ENCODE measurements around the gene LYAR. TPM values are rescaled to one million over a fixed set of nuclear protein-coding genes. Genes with fewer than 3 reads are reported as not detected.
A peak's percentile ranks its signal among the peaks of the same experiment; 100 is the strongest.

LYAR gene
- total and polyA plus RNA-seq, 2 experiments from 2014 or later = 6.7 to 12.2 TPM

GRCh38 chr4:4227510-4228355, 62.2 kb downstream of the LYAR start:
- WGBS (ENCODE audit: low lambda C conversion rate, missing lambda C conversion rate) = 40% methylated on average over 43 of the region's 51 CpGs
- no peaks in the 10 kb centered on the region for H3K9me2 ChIP-seq (replicated peaks; ENCODE audit: insufficient read depth)
- no peak overlapping the region for H3K4me3 ChIP-seq
- DNase-seq (ENCODE audit: low spot score) = no peak
- H3K27ac ChIP-seq = no peak overlapping the region
- no peaks in the 10 kb centered on the region for H3K9me3 ChIP-seq (ENCODE audit: low read depth)
- H3K27me3 ChIP-seq = peaks cover 59% of the 10 kb centered on the region
- H3K79me2 ChIP-seq = no peaks in the 10 kb centered on the region
- no peak overlapping the region for H3K4me2 ChIP-seq
- no peaks in the 10 kb centered on the region for H3K36me3 ChIP-seq (replicated peaks; ENCODE audit: insufficient read depth, low read depth)
- H3K4me1 ChIP-seq (ENCODE audit: insufficient read depth) = no peaks in the 10 kb centered on the region
- no peaks in the 10 kb centered on the region for H4K20me1 ChIP-seq (ENCODE audit: insufficient read depth, poor library complexity, severe bottlenecking)
- TF ChIP-seq EZH2 (IDR thresholded peaks at IDR 0.05; ENCODE audit: borderline replicate concordance) = peak; percentile 85
- TF ChIP-seq CTCF (IDR thresholded peaks at IDR 0.05; ENCODE audit: poor library complexity) = no peak
- no peak overlapping the region for H2AFZ ChIP-seq

GRCh38 chr4:4226606-4227438, 63.1 kb downstream of the LYAR start, which contains the start of gene OTOP1:
OTOP1 (minus strand) TSS chr4:4226929; CDS start chr4:4226864, 65 bp downstream.
- Histone ChIP-seq H3K27ac (no peak within 1 kb of the TSS), H3K9me2 (replicated peaks; ENCODE audit: insufficient read depth) (no peaks in the 10 kb centered on the region), H3K4me3 (no peak within 1 kb of the TSS), H3K36me3 (replicated peaks; ENCODE audit: insufficient read depth, low read depth) (no peaks in the 10 kb centered on the region), H3K27me3 (peaks cover 68% of the 10 kb centered on the region), H3K4me2 (no peak within 1 kb of the TSS), H3K79me2 (no peaks in the 10 kb centered on the region), H4K20me1 (ENCODE audit: insufficient read depth, poor library complexity, severe bottlenecking) (no peaks in the 10 kb centered on the region), H3K4me1 (ENCODE audit: insufficient read depth) (no peaks in the 10 kb centered on the region), H2AFZ (no peak within 1 kb of the TSS), H3K9me3 (ENCODE audit: low read depth) (no peaks in the 10 kb centered on the region)
- no peak for DNase-seq (ENCODE audit: low spot score)
- 29% methylated on average over 21 of the region's 82 CpGs for WGBS (ENCODE audit: low lambda C conversion rate, missing lambda C conversion rate)
- TF ChIP-seq EZH2 (IDR thresholded peaks at IDR 0.05; ENCODE audit: borderline replicate concordance) (no peak), EZH2phosphoT487 (IDR thresholded peaks at IDR 0.05; ENCODE audit: low read depth, severe bottlenecking, unreplicated experiment) (no peak), CTCF (IDR thresholded peaks at IDR 0.05; ENCODE audit: poor library complexity) (no peak)

GRCh38 chr4:4225915-4226605, 63.9 kb downstream of the LYAR start:
- Histone ChIP-seq H3K36me3 (replicated peaks; ENCODE audit: insufficient read depth, low read depth) (no peaks in the 10 kb centered on the region), H4K20me1 (ENCODE audit: insufficient read depth, poor library complexity, severe bottlenecking) (no peaks in the 10 kb centered on the region), H3K9me3 (ENCODE audit: low read depth) (no peaks in the 10 kb centered on the region), H3K9me2 (replicated peaks; ENCODE audit: insufficient read depth) (no peaks in the 10 kb centered on the region), H3K27me3 (peaks cover 73% of the 10 kb centered on the region), H3K4me3 (no peak overlapping the region), H3K4me1 (ENCODE audit: insufficient read depth) (no peaks in the 10 kb centered on the region), H3K27ac (no peak overlapping the region), H3K79me2 (no peaks in the 10 kb centered on the region), H2AFZ (no peak overlapping the region), H3K4me2 (no peak overlapping the region)
- 28% methylated on average over 33 of the region's 41 CpGs for WGBS (ENCODE audit: low lambda C conversion rate, missing lambda C conversion rate)
- no peak for DNase-seq (ENCODE audit: low spot score)
- TF ChIP-seq EZH2 (IDR thresholded peaks at IDR 0.05; ENCODE audit: borderline replicate concordance) (no peak), CTCF (IDR thresholded peaks at IDR 0.05; ENCODE audit: poor library complexity) (no peak), EZH2phosphoT487 (IDR thresholded peaks at IDR 0.05; ENCODE audit: low read depth, severe bottlenecking, unreplicated experiment) (no peak)

Other genes starting within 250 kb of the LYAR start
- not detected in 2 replicates for gene OTOP1, start 63.2 kb downstream of the LYAR start, total RNA-seq
- not detected in 2 replicates for gene OTOP1, start 63.2 kb downstream of the LYAR start, polyA plus RNA-seq
- gene TMEM128, start 41.9 kb downstream of the LYAR start, total RNA-seq = 27.3 and 37.1 TPM in 2 replicates
- 29.9 and 37.9 TPM in 2 replicates for gene TMEM128, start 41.9 kb downstream of the LYAR start, polyA plus RNA-seq
- gene ZBTB49, start 97 bp upstream of the LYAR start, total RNA-seq = 2.4 and 3.3 TPM in 2 replicates
- gene ZBTB49, start 97 bp upstream of the LYAR start, polyA plus RNA-seq = 2.2 and 3.5 TPM in 2 replicates
- 30.2 and 36.9 TPM in 2 replicates for gene NSG1, start 96.9 kb upstream of the LYAR start, total RNA-seq
- 70.1 and 77.5 TPM in 2 replicates for gene NSG1, start 96.9 kb upstream of the LYAR start, polyA plus RNA-seq